NT2/D1 (cell line): ENCODE data around the gene SLC6A19.
"Not testable (repeated sequence)": the region's sequence is repeated elsewhere in the genome, so short reads cannot be mapped to it uniquely, and the experiment has no call there.

ENCODE experiments used
- DNase-seq: peaks from one replicate; pipeline ENCODE4 v3.0.0-alpha.2; 2011; ENCODE audit warnings: low read depth, low spot score
- H3K27me3 ChIP-seq: 2 replicates; pipeline ENCODE4 v1.6.0; 2011; ENCODE audit warnings: mild to moderate bottlenecking; ENCODE audit not compliant: insufficient read length, insufficient read depth
- H3K36me3 ChIP-seq: 2 replicates; pipeline ENCODE4 v1.6.1; 2011; ENCODE audit warnings: mild to moderate bottlenecking, low read length, mixed read lengths; ENCODE audit not compliant: insufficient read depth, insufficient read length
- H3K4me1 ChIP-seq: 2 replicates; pipeline ENCODE4 v1.5.1; 2011; ENCODE audit not compliant: insufficient read depth, insufficient read length
- H3K4me3 ChIP-seq: 2 replicates; pipeline ENCODE4 v1.5.1; 2011; ENCODE audit warnings: low read depth; ENCODE audit not compliant: insufficient read length
- H3K9ac ChIP-seq: 2 replicates; pipeline ENCODE4 v1.6.0; 2011; ENCODE audit warnings: low read depth; ENCODE audit not compliant: insufficient read length
- H3K9me3 ChIP-seq: 2 replicates; pipeline ENCODE4 v1.5.1; 2011; ENCODE audit warnings: mild to moderate bottlenecking, low read length; ENCODE audit not compliant: insufficient read depth
- SUZ12 ChIP-seq: IDR thresholded peaks from 2 replicates; pipeline ENCODE4 v1.6.1; 2011; ENCODE audit not compliant: insufficient read length, insufficient read depth; ENCODE audit errors: extremely low read depth
- YY1 ChIP-seq: IDR thresholded peaks from 2 replicates; pipeline ENCODE4 v1.6.1; 2011; ENCODE audit not compliant: insufficient read length, insufficient read depth
- ZNF274 ChIP-seq: IDR thresholded peaks from 2 replicates; pipeline ENCODE4 v1.6.1; 2011; ENCODE audit warnings: mild to moderate bottlenecking, low read depth, low read length

The SLC6A19 gene

DNA sequence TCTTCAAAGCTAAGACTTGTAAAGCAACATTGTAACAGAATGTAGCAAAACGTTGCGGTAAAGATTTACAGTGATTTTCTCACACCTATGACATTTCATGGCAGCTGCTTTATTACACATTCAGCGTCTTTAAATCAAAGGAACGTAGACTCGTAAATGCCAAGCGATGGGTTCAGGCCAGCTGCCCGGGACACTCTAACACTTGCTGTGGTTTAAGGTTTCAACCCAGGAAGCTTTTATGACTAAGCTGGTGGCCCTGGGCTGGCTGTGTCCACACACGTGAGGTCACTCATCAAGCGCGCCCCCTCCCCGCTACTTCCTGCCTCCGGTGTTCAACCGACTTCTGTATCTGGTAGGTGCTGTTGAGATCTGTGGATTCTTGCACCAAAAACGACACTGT, 26.3 kb downstream of the SLC6A19 start:
- Histone ChIP-seq H3K4me1 (peaks cover 8% of the 10 kb centered on the region), H3K9ac (no peak overlapping the region), H3K9me3 (no peaks in the 10 kb centered on the region), H3K4me3 (no peak overlapping the region), H3K36me3 (no peaks in the 10 kb centered on the region), H3K27me3 (no peaks in the 10 kb centered on the region)
- DNase-seq: no peak
- TF ChIP-seq ZNF274 (no peak), YY1 (no peak)

GRCh38 chr5:1228120-1228519, 26.7 kb downstream of the SLC6A19 start:
- no peaks in the 10 kb centered on the region for H3K9me3 ChIP-seq
- H3K9ac ChIP-seq: no peak overlapping the region
- no peaks in the 10 kb centered on the region for H3K36me3 ChIP-seq
- no peaks in the 10 kb centered on the region for H3K27me3 ChIP-seq
- H3K4me3 ChIP-seq: no peak overlapping the region
- TF ChIP-seq ZNF274: no peak
- TF ChIP-seq YY1: no peak
- no peak for TF ChIP-seq SUZ12
- no peak for DNase-seq
- H3K4me1 ChIP-seq: peaks cover 8% of the 10 kb centered on the region

GRCh38 chr5:1229023-1229422, 27.6 kb downstream of the SLC6A19 start:
- H3K9ac ChIP-seq, H3K4me3 ChIP-seq, H3K9me3 ChIP-seq, H3K27me3 ChIP-seq, H3K4me1 ChIP-seq, DNase-seq, H3K36me3 ChIP-seq: not testable (repeated sequence)

GRCh38 chr5:1229822-1230221, 28.4 kb downstream of the SLC6A19 start:
- Histone ChIP-seq H3K4me1 (peaks cover 8% of the 10 kb centered on the region), H3K27me3 (no peaks in the 10 kb centered on the region), H3K36me3 (no peaks in the 10 kb centered on the region), H3K9ac (no peak overlapping the region), H3K9me3 (no peaks in the 10 kb centered on the region), H3K4me3 (no peak overlapping the region)
- TF ChIP-seq YY1: no peak
- no peak for DNase-seq

GRCh38 chr5:1230551-1230950, 29.2 kb downstream of the SLC6A19 start:
- peaks cover 8% of the 10 kb centered on the region for H3K4me1 ChIP-seq
- no peak overlapping the region for H3K9ac ChIP-seq
- no peaks in the 10 kb centered on the region for H3K36me3 ChIP-seq
- no peak for DNase-seq
- no peaks in the 10 kb centered on the region for H3K27me3 ChIP-seq
- TF ChIP-seq YY1 (no peak), ZNF274 (no peak), SUZ12 (no peak)
- H3K9me3 ChIP-seq: peaks cover 3% of the 10 kb centered on the region
- no peak overlapping the region for H3K4me3 ChIP-seq

GRCh38 chr5:1231354-1231905, 30.0 kb downstream of the SLC6A19 start:
- Histone ChIP-seq H3K27me3 (no peaks in the 10 kb centered on the region), H3K9me3 (peaks cover 5% of the 10 kb centered on the region), H3K36me3 (no peaks in the 10 kb centered on the region), H3K4me3 (no peak overlapping the region), H3K9ac (no peak overlapping the region), H3K4me1 (peaks cover 8% of the 10 kb centered on the region)
- DNase-seq: no peak
- no peak for TF ChIP-seq SUZ12
- no peak for TF ChIP-seq ZNF274
- no peak for TF ChIP-seq YY1

DNA sequence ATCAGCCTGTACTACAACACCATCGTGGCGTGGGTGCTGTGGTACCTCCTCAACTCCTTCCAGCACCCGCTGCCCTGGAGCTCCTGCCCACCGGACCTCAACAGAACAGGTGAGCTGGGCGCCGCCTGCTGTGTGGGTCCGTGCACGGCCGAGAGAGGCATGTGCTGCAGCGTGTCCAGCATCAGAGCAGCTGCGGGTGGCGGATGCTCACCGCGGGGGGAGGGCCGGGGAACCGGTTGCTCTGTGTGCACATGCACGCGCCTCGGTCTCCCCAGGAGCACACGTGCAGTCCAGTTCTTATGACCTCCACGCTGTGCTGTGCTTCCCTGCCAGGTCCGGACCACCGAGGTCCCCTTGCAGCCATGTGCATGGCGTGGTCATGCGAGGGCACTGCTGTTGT, 31.4 kb downstream of the SLC6A19 start:
- Histone ChIP-seq H3K27me3 (no peaks in the 10 kb centered on the region), H3K4me1 (peaks cover 8% of the 10 kb centered on the region), H3K9ac (no peak overlapping the region), H3K9me3 (peaks cover 5% of the 10 kb centered on the region), H3K4me3 (no peak overlapping the region), H3K36me3 (no peaks in the 10 kb centered on the region)
- DNase-seq: no peak
- TF ChIP-seq ZNF274: no peak
- no peak for TF ChIP-seq SUZ12

- TF ChIP-seq SUZ12 (no peak), ZNF274 (no peak), YY1 (no peak)
- H3K36me3 ChIP-seq: no peaks in the 10 kb centered on the region
- H3K4me3 ChIP-seq: no peak overlapping the region
- no peak for DNase-seq
- peaks cover 3% of the 10 kb centered on the region for H3K4me1 ChIP-seq
- H3K9me3 ChIP-seq: peaks cover 5% of the 10 kb centered on the region
- H3K9ac ChIP-seq: no peak overlapping the region
- H3K27me3 ChIP-seq: no peaks in the 10 kb centered on the region
These were observed 34.0 kb downstream of the SLC6A19 start for GRCh38 chr5:1235379-1235778.
